HCT116 (cell line): ENCODE results near the gene TCEANC. TPM values are rescaled to one million over a fixed set of nuclear protein-coding genes. Genes with fewer than 3 reads are reported as not detected.
A peak's percentile ranks its signal among the peaks of the same experiment; 100 is the strongest.

Source experiments
- ATAC-seq: fragments of 200-7000 bp; cut with Tn5 transposase; 2 replicates; pipeline ENCODE4 v1.9.1; 2020; ENCODE audit warnings: mild to moderate bottlenecking, moderate library complexity
- BruUV-seq: library from RNA; stranded (reverse); fragments of 400-500 nt; replicated peaks from 2 replicates; lab custom pipeline; 2021; lab: Mats Ljungman, UMichigan
- CTCF ChIA-PET: fragments of 300-600 bp; sonication (Branson Sonifier 250); formaldehyde crosslinking; loops from one replicate; lab custom pipeline; 2021; ENCODE audit warnings: antibody characterized with exemption; lab: Charles Lee
- POLR2A ChIA-PET: fragments of 300-600, 350-600 bp; sonication (Branson Sonifier 250); formaldehyde crosslinking; loops from one replicate; lab custom pipeline; 2021; ENCODE audit warnings: antibody characterized with exemption; lab: Charles Lee
- RAD21 ChIA-PET, 2 experiments: fragments of 300-600 bp; sonication (Branson Sonifier 250); formaldehyde crosslinking; loops; one replicate each; lab custom pipeline; 2023; ENCODE audit warnings: low total read pairs in 2 of 2; ENCODE audit not compliant: uncharacterized antibody in 2 of 2, unreplicated experiment in 2 of 2, low non-redundant PET in 1 of 2; lab: Charles Lee
- DNase-seq: peaks from one replicate; pipeline ENCODE4 v3.0.0-alpha.2; 2010; ENCODE audit warnings: low read depth, low spot score
- H2AFZ ChIP-seq: fragments of 200-600 bp; shearing (Covaris generic), sonication (generic); 2 replicates; pipeline ENCODE4 v1.6.1; 2017; ENCODE audit warnings: low read depth, mixed run types, mixed read lengths, antibody characterized with exemption, low read length; ENCODE audit not compliant: poor library complexity, severe bottlenecking
- H3K27ac ChIP-seq: 2 replicates; pipeline ENCODE4 v1.5.1; 2012; ENCODE audit warnings: low read depth, low read length
- H3K27me3 ChIP-seq: fragments of 200-600 bp; sonication (generic); 2 replicates; pipeline ENCODE4 v1.6.1; 2016; ENCODE audit warnings: mixed run types, low read length, mixed read lengths; ENCODE audit not compliant: insufficient read depth
- H3K36me3 ChIP-seq, 2 experiments: fragments of 200-500 bp in 1 of 2; fragments of 200-600 bp in 1 of 2; sonication (Bioruptor generic) in 1 of 2; sonication (generic) in 1 of 2; 2 replicates each; pipeline versions ENCODE4 v1.5.1 to v1.6.1; 2014 to 2016; ENCODE audit warnings: low read length in 2 of 2, inconsistent platforms in 1 of 2, mixed read lengths in 1 of 2, mixed run types in 1 of 2; ENCODE audit not compliant: insufficient read depth in 2 of 2, control insufficient read depth in 1 of 2
- H3K4me1 ChIP-seq, 2 experiments: fragments of 200-600 bp in 1 of 2; sonication (generic) in 1 of 2; 2 replicates each; pipeline versions ENCODE4 v1.5.1 to v1.6.1; 2012 to 2017; ENCODE audit warnings: low read length in 2 of 2, inconsistent platforms in 1 of 2, mild to moderate bottlenecking in 1 of 2, mixed read lengths in 1 of 2, mixed run types in 1 of 2, moderate library complexity in 1 of 2; ENCODE audit not compliant: insufficient read depth in 2 of 2, control insufficient read depth in 1 of 2
- H3K4me2 ChIP-seq: fragments of 200-600 bp; sonication (generic); 2 replicates; pipeline ENCODE4 v1.6.1; 2017; ENCODE audit warnings: mixed run types, low read length, mixed read lengths
- H3K4me3 ChIP-seq, 2 experiments: fragments of 200-600 bp in 1 of 2; sonication (generic) in 1 of 2; replicated peaks in 1 of 2; 2 replicates each; pipeline ENCODE4 v1.5.1; 2011 to 2016; ENCODE audit warnings: low read length in 2 of 2, control low read depth in 1 of 2, low read depth in 1 of 2, mild to moderate bottlenecking in 1 of 2, mixed read lengths in 1 of 2, mixed run types in 1 of 2
- H3K79me2 ChIP-seq: fragments of 200-600 bp; sonication (generic); 2 replicates; pipeline ENCODE4 v1.6.1; 2017; ENCODE audit warnings: mild to moderate bottlenecking, mixed run types, low read length, moderate library complexity, mixed read lengths; ENCODE audit not compliant: insufficient read depth
- H3K9ac ChIP-seq: fragments of 200-600 bp; sonication (generic); 2 replicates; pipeline ENCODE4 v1.6.1; 2016; ENCODE audit warnings: low read length, mixed read lengths
- H3K9me2 ChIP-seq: fragments of 200-600 bp; sonication (generic), shearing (Covaris generic); 2 replicates; pipeline ENCODE4 v1.6.1; 2017; ENCODE audit warnings: mixed run types, mild to moderate bottlenecking, moderate library complexity; ENCODE audit not compliant: insufficient read depth
- H3K9me3 ChIP-seq, 2 experiments: fragments of 200-500 bp in 1 of 2; fragments of 200-600 bp in 1 of 2; sonication (Bioruptor generic) in 1 of 2; sonication (generic) in 1 of 2; 2 replicates each; pipeline ENCODE4 v1.6.1; 2014 to 2017; ENCODE audit warnings: low read length in 2 of 2, mixed read lengths in 2 of 2, inconsistent platforms in 1 of 2, low read depth in 1 of 2, mild to moderate bottlenecking in 1 of 2, mixed run types in 1 of 2, moderate library complexity in 1 of 2; ENCODE audit not compliant: control insufficient read depth in 1 of 2, insufficient read depth in 1 of 2
- H4K20me1 ChIP-seq: fragments of 200-600 bp; sonication (generic), shearing (Covaris generic); 2 replicates; pipeline ENCODE4 v1.6.1; 2017; ENCODE audit warnings: mixed run types, mild to moderate bottlenecking, moderate library complexity; ENCODE audit not compliant: insufficient read depth
- CBX3 ChIP-seq: IDR thresholded peaks from 2 replicates; pipeline ENCODE4 v1.6.1; 2012; ENCODE audit warnings: low read depth
- CEBPB ChIP-seq: IDR thresholded peaks from 2 replicates; pipeline ENCODE4 v1.6.1; 2012; ENCODE audit warnings: low read depth
- CTCF ChIP-seq, 3 experiments: fragments of 200-600 bp in 1 of 3; sonication (generic) in 1 of 3; IDR thresholded peaks in 2 of 3; conservative IDR thresholded peaks in 1 of 3; 2 replicates each; pipeline ENCODE4 v1.5.1; 2012 to 2017; ENCODE audit warnings: low read depth in 2 of 3, low read length in 2 of 3, antibody characterized with exemption in 1 of 3, borderline replicate concordance in 1 of 3, control low read depth in 1 of 3, mild to moderate bottlenecking in 1 of 3, mixed read lengths in 1 of 3, mixed run types in 1 of 3, moderate library complexity in 1 of 3; ENCODE audit not compliant: insufficient read depth in 1 of 3
- EGR1 ChIP-seq: IDR thresholded peaks from 2 replicates; pipeline ENCODE4 v1.6.1; 2012; ENCODE audit warnings: low read depth
- ELF1 ChIP-seq: IDR thresholded peaks from 2 replicates; pipeline ENCODE4 v1.6.1; 2012; ENCODE audit warnings: low read depth, borderline replicate concordance
- EZH2 ChIP-seq: fragments of 200-600 bp; sonication (generic); IDR thresholded peaks from 2 replicates; pipeline ENCODE4 v1.6.1; 2017; ENCODE audit warnings: antibody characterized with exemption, mixed run types
- FOSL1 ChIP-seq: IDR thresholded peaks from 2 replicates; pipeline ENCODE4 v1.6.1; 2012; ENCODE audit warnings: low read depth
- JUND ChIP-seq: IDR thresholded peaks from 2 replicates; pipeline ENCODE4 v1.6.1; 2012
- POLR2A ChIP-seq: IDR thresholded peaks from 2 replicates; pipeline ENCODE4 v1.7.0; 2011; ENCODE audit warnings: borderline replicate concordance; ENCODE audit not compliant: insufficient read depth, insufficient read length; ENCODE audit errors: extremely low read depth
- POLR2AphosphoS5 ChIP-seq: IDR thresholded peaks from 2 replicates; pipeline ENCODE4 v1.6.1; 2011; ENCODE audit warnings: mild to moderate bottlenecking, low read depth, low read length, moderate library complexity
- RAD21 ChIP-seq: IDR thresholded peaks from 2 replicates; pipeline ENCODE4 v1.6.1; 2012; ENCODE audit warnings: low read depth, mild to moderate bottlenecking
- REST ChIP-seq: IDR thresholded peaks from 2 replicates; pipeline ENCODE4 v1.6.1; 2012; ENCODE audit warnings: low read depth
- SIN3A ChIP-seq: IDR thresholded peaks from 2 replicates; pipeline ENCODE4 v1.6.1; 2012; ENCODE audit warnings: low read depth
- SP1 ChIP-seq: IDR thresholded peaks from 2 replicates; pipeline ENCODE4 v1.6.1; 2012; ENCODE audit warnings: low read depth
- SRF ChIP-seq: IDR thresholded peaks from 2 replicates; pipeline ENCODE4 v1.6.1; 2012; ENCODE audit warnings: low read depth
- YY1 ChIP-seq: IDR thresholded peaks from 2 replicates; pipeline ENCODE4 v1.6.1; 2011; ENCODE audit warnings: low read length, low read depth, moderate library complexity, mild to moderate bottlenecking; ENCODE audit not compliant: insufficient replicate concordance; ENCODE audit errors: extremely low read depth
- ZBTB33 ChIP-seq: IDR thresholded peaks from 2 replicates; pipeline ENCODE4 v1.6.1; 2011; ENCODE audit warnings: mild to moderate bottlenecking, low read length, moderate library complexity; ENCODE audit not compliant: insufficient replicate concordance; ENCODE audit errors: extremely low read depth
- ZFX ChIP-seq: fragments of 450-650 bp; IDR thresholded peaks from 2 replicates; pipeline ENCODE4 v1.6.1; 2017
- ZNF274 ChIP-seq: fragments of 200-500 bp; sonication (Bioruptor generic); IDR thresholded peaks from 2 replicates; pipeline ENCODE4 v1.6.1; 2014; ENCODE audit warnings: mild to moderate bottlenecking, low read depth, low read length, inconsistent platforms
- intact Hi-C: fragments of 100-400 bp; cut with micrococcal nuclease; formaldehyde crosslinking; loops from 2 replicates; pipeline ENCODE4 v1.10.0; 2022
- total RNA-seq: library from RNA; stranded (reverse); gene quantifications from one replicate; pipeline ENCODE4 v1.2.1, GENCODE V29; 2021; ENCODE audit not compliant: unreplicated experiment
- TF ChIP-seq, protein P1 (sequence below): IDR thresholded peaks from 2 replicates; pipeline ENCODE4 v1.6.1; 2012
- TF ChIP-seq, protein P2 (sequence below): IDR thresholded peaks from 2 replicates; pipeline ENCODE4 v1.6.1; 2012

The TCEANC gene
- total RNA-seq, 1 experiment from 2014 or later = 1.2 TPM

DNA sequence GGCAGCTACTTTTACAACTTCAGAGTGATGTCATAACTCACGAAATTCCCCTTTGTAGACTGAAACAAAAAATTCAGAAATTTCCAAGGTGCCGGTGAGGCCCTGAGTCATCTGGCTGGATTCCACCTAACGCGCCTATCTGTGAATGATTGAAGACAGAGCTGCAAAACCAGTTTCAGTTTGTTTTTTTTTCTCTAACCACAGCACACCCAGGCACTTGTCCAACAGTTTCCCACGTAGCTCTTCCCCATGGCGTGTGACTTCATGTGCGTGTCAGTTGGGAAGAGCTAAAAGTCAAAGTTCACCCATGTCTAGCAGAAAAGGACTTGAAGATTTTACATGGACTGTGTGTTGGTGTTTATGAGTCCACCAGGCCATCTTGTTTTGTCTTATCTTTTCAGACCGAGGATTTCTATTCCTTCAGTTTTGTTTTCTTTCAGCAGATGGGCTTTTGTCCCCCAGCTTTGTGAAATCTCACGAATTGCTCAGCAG lies 16.4 kb downstream of the TCEANC start:
- H3K4me1 ChIP-seq = peaks cover 9 to 28% of the 10 kb centered on the region in 2 experiments
- no peaks in the 10 kb centered on the region for H4K20me1 ChIP-seq
- ChIA-PET CTCF (interaction anchor here (1.3 to 1.5 kb wide), 2 partner anchors 10 to 23 kb away, joined by 5 to 6 read pairs; no protein-coding TSS in a partner anchor), POLR2A (no interaction called here), RAD21 (no interaction called here)
- H3K27ac ChIP-seq = peak overlapping the region; percentile 48; the same call in 1 of the 2 replicates
- intact Hi-C loops = no loop called here
- H3K36me3 ChIP-seq = no peaks in the 10 kb centered on the region
- peak; percentile 90 for DNase-seq
- H3K27me3 ChIP-seq = no peaks in the 10 kb centered on the region
- H3K9me2 ChIP-seq = no peaks in the 10 kb centered on the region
- BruUV-seq = no TSS peak
- peak overlapping the region; percentile 44 for H3K9ac ChIP-seq
- peak overlapping the region in 1 of 2 experiments; percentile 18; a peak in 1 of 4 replicates for H3K4me3 ChIP-seq
- H2AFZ ChIP-seq = peak overlapping the region; percentile 71
- H3K4me2 ChIP-seq = peak overlapping the region; percentile 67
- no peaks in the 10 kb centered on the region for H3K9me3 ChIP-seq
- no peaks in the 10 kb centered on the region for H3K79me2 ChIP-seq
- ATAC-seq = peak; percentile 86
- TF ChIP-seq RAD21 (peak; percentile 16; the same call in 1 of the 2 replicates), REST (no peak), ELF1 (no peak), SRF (0 out of 2 replicates have a peak, but pooled peaks have one; percentile 29), YY1 (no peak), EZH2 (no peak), CEBPB (peak; percentile 76), CBX3 (peak; percentile 86), SIN3A (peak; percentile 79), CTCF (IDR thresholded peaks at IDR 0.05 in 2 of 3, conservative IDR thresholded peaks at IDR 0.05 in 1 of 3; ENCODE audit: borderline replicate concordance in 1 of 3, insufficient read depth in 1 of 3, low read depth in 2 of 3, low read length in 2 of 3) (no peak), POLR2AphosphoS5 (peak; percentile 55), ZNF274 (no peak), POLR2A (no peak), FOSL1 (peak; percentile 79), EGR1 (peak; percentile 47; the same call in 1 of the 2 replicates), ZFX (no peak), JUND (peak; percentile 86), ZBTB33 (no peak), SP1 (peak; percentile 94)
- TF ChIP-seq, protein P1, sequence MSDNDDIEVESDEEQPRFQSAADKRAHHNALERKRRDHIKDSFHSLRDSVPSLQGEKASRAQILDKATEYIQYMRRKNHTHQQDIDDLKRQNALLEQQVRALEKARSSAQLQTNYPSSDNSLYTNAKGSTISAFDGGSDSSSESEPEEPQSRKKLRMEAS = peak; percentile 71
- TF ChIP-seq, protein P2, sequence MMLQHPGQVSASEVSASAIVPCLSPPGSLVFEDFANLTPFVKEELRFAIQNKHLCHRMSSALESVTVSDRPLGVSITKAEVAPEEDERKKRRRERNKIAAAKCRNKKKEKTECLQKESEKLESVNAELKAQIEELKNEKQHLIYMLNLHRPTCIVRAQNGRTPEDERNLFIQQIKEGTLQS = peak; percentile 14; the same call in 1 of the 2 replicates
